ENCODE data around the gene ABCB8.
A peak's percentile ranks its signal among the peaks of the same experiment; 100 is the strongest.

Gene ABCB8

GRCh38 chr7:151028948-151029501, 775 bp downstream of the ABCB8 start:
- Histone ChIP-seq H3K9ac (ENCODE audit: low read depth, low read length) (no peak overlapping the region), H3K27me3 (ENCODE audit: control insufficient read depth, insufficient read depth, low read length) (peaks cover 7% of the 10 kb centered on the region), H3K4me3 (ENCODE audit: low read depth, low read length) (peak overlapping the region; percentile 81)

DNA sequence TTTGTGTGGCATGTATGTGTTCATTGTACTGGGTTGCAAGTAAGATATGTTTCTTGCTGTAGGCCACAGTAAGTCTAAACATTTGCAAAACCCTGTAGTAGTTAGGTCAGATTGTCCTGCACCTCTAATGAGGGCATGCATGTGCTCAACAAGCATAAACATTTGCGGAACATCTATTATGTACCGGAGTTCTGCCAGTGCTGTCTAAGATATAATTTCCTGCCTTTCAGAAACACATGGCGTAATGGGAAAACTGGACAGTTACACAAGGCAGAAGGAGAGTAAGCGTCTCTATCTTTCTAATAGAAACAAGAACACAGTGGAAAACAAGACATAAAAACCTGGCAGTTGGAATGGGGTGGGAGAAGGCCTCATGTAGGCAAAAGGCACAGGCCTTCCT, 2.8 kb downstream of the ABCB8 start:
- Histone ChIP-seq H3K9me3 (ENCODE audit: control insufficient read depth, insufficient read depth, low read length) (no peaks in the 10 kb centered on the region), H3K4me1 (ENCODE audit: control insufficient read depth, insufficient read depth, low read length) (peaks cover 10% of the 10 kb centered on the region), H3K9ac (ENCODE audit: low read depth, low read length) (no peak overlapping the region), H3K36me3 (ENCODE audit: control insufficient read depth, insufficient read depth, low read length) (peaks cover 17% of the 10 kb centered on the region), H3K27me3 (ENCODE audit: control insufficient read depth, insufficient read depth, low read length) (peaks cover 4% of the 10 kb centered on the region), H3K4me3 (ENCODE audit: low read depth, low read length) (no peak overlapping the region)

More at GRCh38 chr7:151028948-151029501, 775 bp downstream of the ABCB8 start:
- Histone ChIP-seq H3K36me3 (ENCODE audit: control insufficient read depth, insufficient read depth, low read length) (no peaks in the 10 kb centered on the region), H3K4me1 (ENCODE audit: control insufficient read depth, insufficient read depth, low read length) (peaks cover 10% of the 10 kb centered on the region), H3K9me3 (ENCODE audit: control insufficient read depth, insufficient read depth, low read length) (no peaks in the 10 kb centered on the region)

- no peaks in the 10 kb centered on the region for H3K4me1 ChIP-seq (ENCODE audit: control insufficient read depth, insufficient read depth, low read length)
- no peak overlapping the region for H3K9ac ChIP-seq (ENCODE audit: low read depth, low read length)
- H3K9me3 ChIP-seq (ENCODE audit: control insufficient read depth, insufficient read depth, low read length), result no peaks in the 10 kb centered on the region
- peaks cover 24% of the 10 kb centered on the region for H3K36me3 ChIP-seq (ENCODE audit: control insufficient read depth, insufficient read depth, low read length)
- H3K27me3 ChIP-seq (ENCODE audit: control insufficient read depth, insufficient read depth, low read length), result no peaks in the 10 kb centered on the region
- H3K4me3 ChIP-seq (ENCODE audit: low read depth, low read length), result no peak overlapping the region
Measured at GRCh38 chr7:151032936-151033863, 5.0 kb downstream of the ABCB8 start.

GRCh38 chr7:151033864-151034249, 5.6 kb downstream of the ABCB8 start:
- no peak overlapping the region for H3K9ac ChIP-seq (ENCODE audit: low read depth, low read length)
- peaks cover 24% of the 10 kb centered on the region for H3K36me3 ChIP-seq (ENCODE audit: control insufficient read depth, insufficient read depth, low read length)
- H3K4me1 ChIP-seq (ENCODE audit: control insufficient read depth, insufficient read depth, low read length), result no peaks in the 10 kb centered on the region
- no peaks in the 10 kb centered on the region for H3K9me3 ChIP-seq (ENCODE audit: control insufficient read depth, insufficient read depth, low read length)
- no peak overlapping the region for H3K4me3 ChIP-seq (ENCODE audit: low read depth, low read length)
- H3K27me3 ChIP-seq (ENCODE audit: control insufficient read depth, insufficient read depth, low read length), result no peaks in the 10 kb centered on the region

DNA sequence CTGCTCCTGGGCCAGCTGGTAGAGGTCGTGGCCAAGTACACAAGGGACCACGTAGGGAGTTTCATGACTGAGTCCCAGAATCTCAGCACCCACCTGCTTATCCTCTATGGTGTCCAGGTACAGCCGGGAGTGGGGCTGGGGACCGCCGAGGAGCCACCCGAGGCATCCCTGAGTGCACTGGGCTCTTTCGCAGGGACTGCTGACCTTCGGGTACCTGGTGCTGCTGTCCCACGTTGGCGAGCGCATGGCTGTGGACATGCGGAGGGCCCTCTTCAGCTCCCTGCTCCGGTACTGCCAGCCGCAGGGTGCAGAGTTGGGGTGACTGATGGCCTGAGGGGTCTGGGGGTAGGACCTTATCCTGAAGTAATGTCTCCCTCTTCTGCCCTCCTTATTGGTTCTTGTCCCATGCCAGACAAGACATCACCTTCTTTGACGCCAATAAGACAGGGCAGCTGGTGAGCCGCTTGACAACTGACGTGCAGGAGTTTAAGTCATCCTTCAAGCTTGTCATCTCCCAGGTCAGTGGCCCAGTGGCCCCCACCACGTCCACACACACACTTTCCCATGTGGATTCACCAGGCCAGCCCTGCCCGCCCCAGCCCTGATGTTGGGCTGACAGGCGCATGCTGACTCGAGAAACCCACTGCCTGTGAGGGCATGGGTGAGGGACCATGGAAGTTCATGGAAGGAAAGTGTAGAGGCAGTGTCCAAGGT, 6.2 kb downstream of the ABCB8 start:
- H3K4me3 ChIP-seq (ENCODE audit: low read depth, low read length), result no peak overlapping the region
- peaks cover 24% of the 10 kb centered on the region for H3K36me3 ChIP-seq (ENCODE audit: control insufficient read depth, insufficient read depth, low read length)
- no peaks in the 10 kb centered on the region for H3K9me3 ChIP-seq (ENCODE audit: control insufficient read depth, insufficient read depth, low read length)
- no peaks in the 10 kb centered on the region for H3K27me3 ChIP-seq (ENCODE audit: control insufficient read depth, insufficient read depth, low read length)
- H3K4me1 ChIP-seq (ENCODE audit: control insufficient read depth, insufficient read depth, low read length), result no peaks in the 10 kb centered on the region
- H3K9ac ChIP-seq (ENCODE audit: low read depth, low read length), result no peak overlapping the region

DNA sequence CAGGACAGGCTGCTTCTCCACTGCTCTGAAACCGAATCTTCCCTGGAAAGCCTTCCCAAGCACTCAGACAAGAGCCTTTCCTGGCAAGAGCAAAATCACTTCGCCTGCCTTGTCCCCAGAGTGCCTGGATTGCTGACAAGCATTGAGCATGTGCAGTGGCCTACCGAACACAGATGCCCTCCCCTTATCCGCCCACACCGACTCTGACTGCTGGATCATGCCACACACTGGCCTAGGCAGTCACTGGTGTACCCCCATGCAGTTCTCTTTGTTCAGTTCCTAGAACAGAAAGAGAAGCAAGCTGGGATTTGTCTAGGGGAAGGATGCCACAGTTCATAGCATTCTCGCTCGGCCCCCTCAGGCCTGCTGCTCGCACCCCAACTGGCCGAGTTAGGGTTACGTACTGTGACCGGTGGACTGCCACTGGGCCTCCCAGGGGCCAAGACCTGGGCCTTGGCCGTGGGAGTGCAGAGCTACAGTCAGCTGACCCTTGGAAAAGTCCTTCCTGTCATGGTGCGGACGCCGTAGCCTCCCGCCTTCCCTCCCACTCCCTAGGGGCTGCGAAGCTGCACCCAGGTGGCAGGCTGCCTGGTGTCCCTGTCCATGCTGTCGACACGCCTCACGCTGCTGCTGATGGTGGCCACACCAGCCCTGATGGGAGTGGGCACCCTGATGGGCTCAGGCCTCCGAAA, 6.9 kb downstream of the ABCB8 start:
- H3K27me3 ChIP-seq (ENCODE audit: control insufficient read depth, insufficient read depth, low read length), result no peaks in the 10 kb centered on the region
- no peak overlapping the region for H3K9ac ChIP-seq (ENCODE audit: low read depth, low read length)
- H3K4me3 ChIP-seq (ENCODE audit: low read depth, low read length), result no peak overlapping the region
- H3K4me1 ChIP-seq (ENCODE audit: control insufficient read depth, insufficient read depth, low read length), result no peaks in the 10 kb centered on the region
- peaks cover 24% of the 10 kb centered on the region for H3K36me3 ChIP-seq (ENCODE audit: control insufficient read depth, insufficient read depth, low read length)
- no peaks in the 10 kb centered on the region for H3K9me3 ChIP-seq (ENCODE audit: control insufficient read depth, insufficient read depth, low read length)

DNA sequence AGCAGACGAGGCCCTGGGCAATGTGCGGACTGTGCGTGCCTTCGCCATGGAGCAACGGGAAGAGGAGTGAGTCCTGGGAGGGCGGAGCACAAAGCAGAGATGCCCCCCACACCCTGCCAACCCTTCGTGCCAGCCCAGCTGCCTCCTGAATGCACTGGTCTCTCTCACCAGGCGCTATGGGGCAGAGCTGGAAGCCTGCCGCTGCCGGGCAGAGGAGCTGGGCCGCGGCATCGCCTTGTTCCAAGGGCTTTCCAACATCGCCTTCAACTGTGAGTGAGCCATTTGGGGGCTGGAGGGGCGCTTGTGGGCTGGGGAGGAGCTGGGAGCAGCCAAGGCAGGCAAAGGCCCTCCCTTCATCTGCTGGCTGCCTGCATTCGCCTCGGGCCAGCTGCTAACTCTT, 7.7 kb downstream of the ABCB8 start:
- Histone ChIP-seq H3K4me3 (ENCODE audit: low read depth, low read length) (no peak overlapping the region), H3K9ac (ENCODE audit: low read depth, low read length) (no peak overlapping the region), H3K4me1 (ENCODE audit: control insufficient read depth, insufficient read depth, low read length) (no peaks in the 10 kb centered on the region), H3K36me3 (ENCODE audit: control insufficient read depth, insufficient read depth, low read length) (peaks cover 24% of the 10 kb centered on the region), H3K9me3 (ENCODE audit: control insufficient read depth, insufficient read depth, low read length) (no peaks in the 10 kb centered on the region), H3K27me3 (ENCODE audit: control insufficient read depth, insufficient read depth, low read length) (no peaks in the 10 kb centered on the region)

DNA sequence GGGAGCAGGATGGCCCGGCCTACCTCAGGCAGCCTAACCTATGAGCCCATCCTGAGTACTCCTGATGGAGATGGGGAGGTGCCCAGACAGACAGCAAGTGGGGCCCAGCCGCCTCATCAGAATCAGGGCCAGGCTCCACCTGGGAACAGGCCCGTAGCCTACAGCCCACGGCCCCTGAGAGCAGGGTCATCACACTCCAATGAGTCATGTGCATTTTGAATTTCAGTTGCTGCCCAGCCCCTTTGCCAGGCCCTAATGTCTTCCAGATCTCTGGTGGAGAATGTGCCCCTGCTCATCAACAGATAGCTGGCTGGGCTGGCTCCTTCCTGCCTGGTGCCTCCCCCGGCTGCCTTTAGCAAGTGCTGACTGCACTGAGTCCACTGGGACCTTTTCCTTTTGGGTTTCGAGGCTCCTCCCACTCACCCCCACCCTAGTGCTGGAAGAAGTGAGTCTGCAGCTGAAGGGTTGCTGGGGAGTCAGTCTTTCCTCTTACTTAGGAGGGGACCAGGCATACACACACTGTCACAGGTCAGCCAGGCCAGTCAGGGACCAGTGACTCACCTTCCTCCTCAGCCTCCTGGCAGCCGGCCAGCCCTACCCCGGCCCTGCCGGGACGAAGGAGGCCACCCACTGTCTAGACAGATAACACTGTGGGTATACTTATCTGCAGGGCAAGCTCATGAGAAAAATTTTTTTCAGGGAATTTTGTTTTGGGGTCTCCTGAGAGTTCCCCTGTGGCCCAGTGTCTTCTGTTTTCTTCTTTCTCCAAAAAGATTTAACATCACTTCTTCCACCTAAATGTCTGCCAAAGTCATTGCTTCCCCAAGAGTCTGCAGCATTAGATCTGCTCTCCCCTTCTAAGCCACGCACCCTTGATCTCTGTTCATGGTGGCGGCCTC, 10.9 kb downstream of the ABCB8 start:
- no peak overlapping the region for H3K4me3 ChIP-seq (ENCODE audit: low read depth, low read length)
- no peaks in the 10 kb centered on the region for H3K4me1 ChIP-seq (ENCODE audit: control insufficient read depth, insufficient read depth, low read length)
- no peak overlapping the region for H3K9ac ChIP-seq (ENCODE audit: low read depth, low read length)
- H3K27me3 ChIP-seq (ENCODE audit: control insufficient read depth, insufficient read depth, low read length), result no peaks in the 10 kb centered on the region
- no peaks in the 10 kb centered on the region for H3K9me3 ChIP-seq (ENCODE audit: control insufficient read depth, insufficient read depth, low read length)
- H3K36me3 ChIP-seq (ENCODE audit: control insufficient read depth, insufficient read depth, low read length), result peaks cover 23% of the 10 kb centered on the region

DNA sequence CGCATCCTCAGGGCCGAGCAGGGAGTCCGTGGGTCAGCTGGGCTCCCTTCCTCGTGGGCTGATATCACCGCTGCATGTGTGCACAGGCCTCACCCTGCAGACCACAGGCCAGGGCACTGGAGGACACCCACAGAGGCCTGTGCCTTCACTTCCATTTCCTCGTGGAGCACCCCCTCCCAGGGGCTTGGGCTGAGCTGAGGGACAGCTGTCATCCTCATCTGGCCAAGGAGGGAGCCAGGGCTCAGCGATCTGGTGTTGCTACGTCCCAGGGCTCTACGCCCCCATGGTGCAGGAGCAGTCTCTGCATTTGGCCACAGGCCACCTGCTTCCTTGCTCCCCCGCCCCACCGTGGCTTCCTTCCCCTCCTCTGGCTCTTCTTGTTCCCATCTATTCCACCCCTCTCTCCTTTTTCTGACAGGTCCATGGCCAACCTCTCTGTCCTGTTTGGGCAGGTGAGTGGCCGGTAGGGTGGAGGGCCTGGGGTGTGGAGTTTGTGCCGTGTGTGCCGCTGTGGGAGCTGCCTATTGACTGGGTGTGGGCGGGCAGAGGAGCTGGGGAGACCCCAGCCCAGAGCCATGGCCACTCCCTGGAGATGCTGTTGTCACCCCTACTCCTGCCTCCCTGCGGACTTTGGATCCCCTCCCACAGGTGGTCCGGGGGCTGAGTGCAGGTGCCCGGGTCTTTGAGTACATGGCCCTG, 11.7 kb downstream of the ABCB8 start:
- H3K9ac ChIP-seq (ENCODE audit: low read depth, low read length), result no peak overlapping the region
- no peaks in the 10 kb centered on the region for H3K4me1 ChIP-seq (ENCODE audit: control insufficient read depth, insufficient read depth, low read length)
- peaks cover 16% of the 10 kb centered on the region for H3K36me3 ChIP-seq (ENCODE audit: control insufficient read depth, insufficient read depth, low read length)
- H3K4me3 ChIP-seq (ENCODE audit: low read depth, low read length), result no peak overlapping the region
- H3K9me3 ChIP-seq (ENCODE audit: control insufficient read depth, insufficient read depth, low read length), result no peaks in the 10 kb centered on the region
- no peaks in the 10 kb centered on the region for H3K27me3 ChIP-seq (ENCODE audit: control insufficient read depth, insufficient read depth, low read length)

GRCh38 chr7:151040616-151041375, 12.5 kb downstream of the ABCB8 start:
- Histone ChIP-seq H3K4me1 (ENCODE audit: control insufficient read depth, insufficient read depth, low read length) (no peaks in the 10 kb centered on the region), H3K9me3 (ENCODE audit: control insufficient read depth, insufficient read depth, low read length) (no peaks in the 10 kb centered on the region), H3K27me3 (ENCODE audit: control insufficient read depth, insufficient read depth, low read length) (no peaks in the 10 kb centered on the region), H3K9ac (ENCODE audit: low read depth, low read length) (no peak overlapping the region), H3K4me3 (ENCODE audit: low read depth, low read length) (no peak overlapping the region), H3K36me3 (ENCODE audit: control insufficient read depth, insufficient read depth, low read length) (peaks cover 8% of the 10 kb centered on the region)
